ENCODE measurements around the gene SPPL2C. TPM values are rescaled to one million over a fixed set of nuclear protein-coding genes. Genes with fewer than 3 reads are reported as not detected.

The SPPL2C gene
- polyA plus RNA-seq, 1 donor (not counting 4 experiments of a cell fraction or from before 2014, with no cell fraction given): not detected

GRCh38 chr17:45886852-45887251, 42.2 kb downstream of the SPPL2C start:
- DNase-seq (ENCODE audit: low read depth, low spot score) (no peak), FAIRE-seq (no peak)
- Histone ChIP-seq H2AFZ (ENCODE audit: control insufficient read depth, low read length) (no peak overlapping the region), H3K9me1 (ENCODE audit: control insufficient read depth, extremely low read depth, insufficient read depth, low read length) (no peaks in the 10 kb centered on the region), H3K27me3 (ENCODE audit: control insufficient read depth, extremely low read depth, insufficient read depth, low read length) (no peaks in the 10 kb centered on the region), H3K36me3 (ENCODE audit: control insufficient read depth in 2 of 2, extremely low read depth in 1 of 2, insufficient read depth in 2 of 2, low read length in 2 of 2) (no peaks in the 10 kb centered on the region), H3K27ac (ENCODE audit: control insufficient read depth, insufficient read depth, low read length) (no peak overlapping the region), H3K4me2 (ENCODE audit: control insufficient read depth, extremely low read depth, insufficient read depth, low read depth, low read length) (no peak overlapping the region), H3K4me3 (ENCODE audit: control insufficient read depth in 2 of 3, extremely low read depth in 1 of 3, insufficient read depth in 2 of 3, low read depth in 1 of 3, low read length in 3 of 3) (no peak overlapping the region), H3K4me1 (ENCODE audit: control insufficient read depth, extremely low read depth, insufficient read depth, low read length) (no peaks in the 10 kb centered on the region), H3K9ac (ENCODE audit: control insufficient read depth, extremely low read depth, insufficient read depth, low read length) (no peak overlapping the region), H3K9me3 (ENCODE audit: control insufficient read depth, low read depth, low read length) (no peaks in the 10 kb centered on the region), H3K79me2 (ENCODE audit: control insufficient read depth, insufficient read depth, low read length) (no peaks in the 10 kb centered on the region), H4K20me1 (ENCODE audit: control insufficient read depth, extremely low read depth, insufficient read depth, low read length) (no peaks in the 10 kb centered on the region)
- dilution Hi-C loops (cut with MboI; ENCODE audit: extremely low pct_ligation_motif_present, low sequenced_read_pairs): no loop called here
- TF ChIP-seq EZH2 (IDR thresholded peaks at IDR 0.05; ENCODE audit: low read length) (no peak), CTCF (optimal IDR thresholded peaks at IDR 0.05 in 1 of 3, IDR thresholded peaks at IDR 0.05 in 1 of 3, conservative IDR thresholded peaks at IDR 0.05 in 1 of 3; ENCODE audit: extremely low read depth in 1 of 3, insufficient read depth in 2 of 3, low read length in 3 of 3) (no peak)

- Histone ChIP-seq H3K4me3 (ENCODE audit: control insufficient read depth in 2 of 3, extremely low read depth in 1 of 3, insufficient read depth in 2 of 3, low read depth in 1 of 3, low read length in 3 of 3) (no peak overlapping the region), H2AFZ (ENCODE audit: control insufficient read depth, low read length) (no peak overlapping the region), H3K9ac (ENCODE audit: control insufficient read depth, extremely low read depth, insufficient read depth, low read length) (no peak overlapping the region), H3K36me3 (ENCODE audit: control insufficient read depth in 2 of 2, extremely low read depth in 1 of 2, insufficient read depth in 2 of 2, low read length in 2 of 2) (no peaks in the 10 kb centered on the region), H4K20me1 (ENCODE audit: control insufficient read depth, extremely low read depth, insufficient read depth, low read length) (no peaks in the 10 kb centered on the region), H3K9me1 (ENCODE audit: control insufficient read depth, extremely low read depth, insufficient read depth, low read length) (no peaks in the 10 kb centered on the region), H3K27me3 (ENCODE audit: control insufficient read depth, extremely low read depth, insufficient read depth, low read length) (peaks cover 1% of the 10 kb centered on the region), H3K4me1 (ENCODE audit: control insufficient read depth, extremely low read depth, insufficient read depth, low read length) (no peaks in the 10 kb centered on the region), H3K9me3 (ENCODE audit: control insufficient read depth, low read depth, low read length) (no peaks in the 10 kb centered on the region), H3K27ac (ENCODE audit: control insufficient read depth, insufficient read depth, low read length) (no peak overlapping the region), H3K4me2 (ENCODE audit: control insufficient read depth, extremely low read depth, insufficient read depth, low read depth, low read length) (no peak overlapping the region), H3K79me2 (ENCODE audit: control insufficient read depth, insufficient read depth, low read length) (no peaks in the 10 kb centered on the region)
- TF ChIP-seq EZH2 (IDR thresholded peaks at IDR 0.05; ENCODE audit: low read length) (no peak), CTCF (optimal IDR thresholded peaks at IDR 0.05 in 1 of 3, IDR thresholded peaks at IDR 0.05 in 1 of 3, conservative IDR thresholded peaks at IDR 0.05 in 1 of 3; ENCODE audit: extremely low read depth in 1 of 3, insufficient read depth in 2 of 3, low read length in 3 of 3) (no peak)
- dilution Hi-C loops (cut with MboI; ENCODE audit: extremely low pct_ligation_motif_present, low sequenced_read_pairs): no loop called here
- FAIRE-seq (no peak), DNase-seq (ENCODE audit: low read depth, low spot score) (no peak)
Observed at GRCh38 chr17:45888392-45888791, 43.7 kb downstream of the SPPL2C start.
